ENCODE data around the gene DLK1.

DLK1 gene

GRCh38 chr14:100787659-100788058, 61.0 kb downstream of the DLK1 start:
- no peak overlapping the region for H3K4me3 ChIP-seq (ENCODE audit: low read depth, low read length)
